OCI-LY7 (cell line): Measurements from ENCODE around the gene YBX3.

ENCODE experiments used
- CTCF ChIP-seq: fragments of 200-600 bp; sonication (generic); conservative IDR thresholded peaks from 2 replicates; pipeline ENCODE4 v1.5.1; 2014; ENCODE audit warnings: mild to moderate bottlenecking, antibody characterized with exemption, low read length, moderate library complexity, mixed read lengths
- EZH2phosphoT487 ChIP-seq: fragments of 200-600 bp; sonication (generic); IDR thresholded peaks from 2 replicates; pipeline ENCODE4 v1.6.1; 2018; ENCODE audit warnings: low read depth, borderline replicate concordance, mild to moderate bottlenecking, mixed run types, antibody characterized with exemption, low read length, moderate library complexity, mixed read lengths

- TF ChIP-seq CTCF, result peak; percentile 92
- TF ChIP-seq EZH2phosphoT487, result no peak
These were observed 49.3 kb downstream of the YBX3 start, which contains the start of gene STYK1 for GRCh38 chr12:10673659-10674384.
